OCI-LY1 (cell line): ENCODE data around the gene TSC1.

ENCODE experiments used
- EZH2 ChIP-seq: fragments of 200-600 bp; sonication (generic), shearing (Covaris generic); IDR thresholded peaks from 2 replicates; pipeline ENCODE4 v1.8.0; 2017; ENCODE audit warnings: borderline replicate concordance, mixed run types, mild to moderate bottlenecking, antibody characterized with exemption, low read length, moderate library complexity, mixed read lengths
- TF ChIP-seq, protein P1 (sequence below): fragments of 200-600 bp; sonication (generic), shearing (Covaris generic); IDR thresholded peaks from 2 replicates; pipeline ENCODE4 v1.5.1; 2017; ENCODE audit warnings: mild to moderate bottlenecking, antibody characterized with exemption, low read length, moderate library complexity, mixed read lengths

GRCh38 chr9:132866898-132867297, 77.5 kb downstream of the TSC1 start:
- TF ChIP-seq, protein P1, sequence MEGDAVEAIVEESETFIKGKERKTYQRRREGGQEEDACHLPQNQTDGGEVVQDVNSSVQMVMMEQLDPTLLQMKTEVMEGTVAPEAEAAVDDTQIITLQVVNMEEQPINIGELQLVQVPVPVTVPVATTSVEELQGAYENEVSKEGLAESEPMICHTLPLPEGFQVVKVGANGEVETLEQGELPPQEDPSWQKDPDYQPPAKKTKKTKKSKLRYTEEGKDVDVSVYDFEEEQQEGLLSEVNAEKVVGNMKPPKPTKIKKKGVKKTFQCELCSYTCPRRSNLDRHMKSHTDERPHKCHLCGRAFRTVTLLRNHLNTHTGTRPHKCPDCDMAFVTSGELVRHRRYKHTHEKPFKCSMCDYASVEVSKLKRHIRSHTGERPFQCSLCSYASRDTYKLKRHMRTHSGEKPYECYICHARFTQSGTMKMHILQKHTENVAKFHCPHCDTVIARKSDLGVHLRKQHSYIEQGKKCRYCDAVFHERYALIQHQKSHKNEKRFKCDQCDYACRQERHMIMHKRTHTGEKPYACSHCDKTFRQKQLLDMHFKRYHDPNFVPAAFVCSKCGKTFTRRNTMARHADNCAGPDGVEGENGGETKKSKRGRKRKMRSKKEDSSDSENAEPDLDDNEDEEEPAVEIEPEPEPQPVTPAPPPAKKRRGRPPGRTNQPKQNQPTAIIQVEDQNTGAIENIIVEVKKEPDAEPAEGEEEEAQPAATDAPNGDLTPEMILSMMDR, result no peak
- no peak for TF ChIP-seq EZH2
